HEK293T (cell line): ENCODE data around the gene ACOXL.

ENCODE experiments used
- CTCF ChIA-PET: fragments of 350-600 bp; formaldehyde crosslinking; extraction: SDS; loops from one replicate; lab custom pipeline; 2021; ENCODE audit warnings: antibody characterized with exemption, inconsistent platforms; lab: Yijun Ruan, JAX
- POLR2A ChIA-PET: fragments of 350-600 bp; formaldehyde crosslinking; extraction: SDS; loops from one replicate; lab custom pipeline; 2020; ENCODE audit warnings: antibody characterized with exemption, inconsistent platforms; lab: Yijun Ruan, JAX
- DNase-seq: peaks from one replicate; pipeline ENCODE4 v3.0.0; 2012; ENCODE audit warnings: mixed read lengths; ENCODE audit errors: extremely low spot score
- ARNT ChIP-seq: fragments of 450-650 bp; IDR thresholded peaks from 2 replicates; pipeline ENCODE4 v1.6.1; 2017; ENCODE audit warnings: mild to moderate bottlenecking
- BHLHE40 ChIP-seq: fragments of 450-650 bp; IDR thresholded peaks from 2 replicates; pipeline ENCODE4 v1.6.1; 2016; ENCODE audit warnings: mild to moderate bottlenecking, moderate library complexity, borderline replicate concordance
- CTBP1 ChIP-seq: fragments of 450-650 bp; IDR thresholded peaks from 2 replicates; pipeline ENCODE4 v1.6.1; 2016; ENCODE audit warnings: borderline replicate concordance
- ELF4 ChIP-seq: fragments of 450-650 bp; IDR thresholded peaks from 2 replicates; pipeline ENCODE4 v1.6.1; 2017; ENCODE audit warnings: antibody characterized with exemption
- FOXA1 ChIP-seq: fragments of 450-650 bp; IDR thresholded peaks from 2 replicates; pipeline ENCODE4 v1.6.1; 2016; ENCODE audit warnings: mild to moderate bottlenecking
- FOXK2 ChIP-seq: fragments of 450-650 bp; IDR thresholded peaks from 2 replicates; pipeline ENCODE4 v1.6.1; 2016; ENCODE audit warnings: mild to moderate bottlenecking
- FOXM1 ChIP-seq: fragments of 450-650 bp; IDR thresholded peaks from 2 replicates; pipeline ENCODE4 v1.6.1; 2017; ENCODE audit warnings: mild to moderate bottlenecking, borderline replicate concordance
- HDGF ChIP-seq: fragments of 450-650 bp; IDR thresholded peaks from 2 replicates; pipeline ENCODE4 v1.6.1; 2017; ENCODE audit warnings: antibody characterized with exemption, borderline replicate concordance
- L3MBTL2 ChIP-seq: fragments of 450-650 bp; conservative IDR thresholded peaks from 2 replicates; pipeline ENCODE4 v1.6.1; 2016; ENCODE audit warnings: mild to moderate bottlenecking
- LEF1 ChIP-seq: fragments of 450-650 bp; IDR thresholded peaks from 2 replicates; pipeline ENCODE4 v1.6.1; 2017; ENCODE audit warnings: mild to moderate bottlenecking, borderline replicate concordance
- NFRKB ChIP-seq: fragments of 450-650 bp; IDR thresholded peaks from 2 replicates; pipeline ENCODE4 v1.6.1; 2016; ENCODE audit warnings: mild to moderate bottlenecking, moderate library complexity
- SP1 ChIP-seq: fragments of 450-650 bp; IDR thresholded peaks from 2 replicates; pipeline ENCODE4 v1.6.1; 2017
- SUZ12 ChIP-seq: fragments of 450-650 bp; IDR thresholded peaks from 2 replicates; pipeline ENCODE4 v1.6.1; 2016; ENCODE audit warnings: mild to moderate bottlenecking
- TARDBP ChIP-seq: fragments of 450-650 bp; IDR thresholded peaks from 2 replicates; pipeline ENCODE4 v1.6.1; 2016
- ZNF384 ChIP-seq: fragments of 450-650 bp; IDR thresholded peaks from 2 replicates; pipeline ENCODE4 v1.6.1; 2016
- TF ChIP-seq, protein P1 (sequence below): fragments of 450-650 bp; IDR thresholded peaks from 2 replicates; pipeline ENCODE4 v1.6.1; 2016

The ACOXL gene

DNA sequence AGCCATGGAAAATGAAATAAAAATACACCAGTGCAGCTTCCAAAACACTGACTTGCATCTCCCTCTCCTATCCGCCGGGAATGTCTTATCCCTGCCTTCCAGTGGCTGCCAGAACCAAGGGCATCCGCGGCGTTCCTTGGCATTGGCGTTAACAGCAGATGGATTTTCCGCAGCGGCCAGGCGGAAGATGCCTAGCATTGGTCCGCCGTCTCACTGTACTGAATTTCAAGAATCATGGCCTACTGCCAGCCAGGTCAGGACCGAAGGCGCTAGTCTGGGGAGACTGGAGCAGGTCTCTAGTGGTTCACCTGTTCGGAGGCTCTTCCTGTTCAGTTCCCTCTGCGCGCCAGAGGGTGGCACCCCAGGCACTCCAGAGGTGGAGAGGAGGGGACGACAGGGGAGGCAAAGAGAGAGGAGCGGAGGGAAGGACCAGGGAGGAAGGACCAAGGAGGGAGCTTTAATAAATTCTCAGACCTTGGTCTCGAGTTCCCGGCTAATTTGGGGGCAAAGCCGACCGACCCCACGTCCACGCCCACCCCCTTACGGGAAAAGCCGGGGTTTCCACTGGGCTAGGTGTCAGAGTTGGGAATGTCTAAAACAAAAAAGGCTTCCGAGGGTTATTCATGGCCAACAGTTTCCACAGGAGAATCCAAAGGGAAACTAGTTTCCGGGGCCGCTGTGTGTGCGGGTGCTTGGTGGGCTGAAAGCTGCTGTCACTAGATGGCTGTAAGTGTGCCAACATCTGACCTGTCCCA is 384.6 kb downstream of the ACOXL start:
- ChIA-PET POLR2A (no interaction called here), CTCF (interaction anchor here (0.5 to 1.2 kb wide), 8 partner anchors 13 to 581 kb away, joined by 3 to 4 read pairs (median 3); no protein-coding TSS in a partner anchor)
- peak; percentile 75 for DNase-seq
- TF ChIP-seq FOXK2 (no peak), SUZ12 (no peak), FOXM1 (no peak), LEF1 (no peak), HDGF (no peak), BHLHE40 (no peak), FOXA1 (no peak), ZNF384 (no peak), NFRKB (no peak), SP1 (no peak), CTBP1 (no peak), ELF4 (no peak), TARDBP (no peak), ARNT (no peak), L3MBTL2 (no peak)
- TF ChIP-seq, protein P1, sequence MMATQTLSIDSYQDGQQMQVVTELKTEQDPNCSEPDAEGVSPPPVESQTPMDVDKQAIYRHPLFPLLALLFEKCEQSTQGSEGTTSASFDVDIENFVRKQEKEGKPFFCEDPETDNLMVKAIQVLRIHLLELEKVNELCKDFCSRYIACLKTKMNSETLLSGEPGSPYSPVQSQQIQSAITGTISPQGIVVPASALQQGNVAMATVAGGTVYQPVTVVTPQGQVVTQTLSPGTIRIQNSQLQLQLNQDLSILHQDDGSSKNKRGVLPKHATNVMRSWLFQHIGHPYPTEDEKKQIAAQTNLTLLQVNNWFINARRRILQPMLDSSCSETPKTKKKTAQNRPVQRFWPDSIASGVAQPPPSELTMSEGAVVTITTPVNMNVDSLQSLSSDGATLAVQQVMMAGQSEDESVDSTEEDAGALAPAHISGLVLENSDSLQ: no peak

DNA sequence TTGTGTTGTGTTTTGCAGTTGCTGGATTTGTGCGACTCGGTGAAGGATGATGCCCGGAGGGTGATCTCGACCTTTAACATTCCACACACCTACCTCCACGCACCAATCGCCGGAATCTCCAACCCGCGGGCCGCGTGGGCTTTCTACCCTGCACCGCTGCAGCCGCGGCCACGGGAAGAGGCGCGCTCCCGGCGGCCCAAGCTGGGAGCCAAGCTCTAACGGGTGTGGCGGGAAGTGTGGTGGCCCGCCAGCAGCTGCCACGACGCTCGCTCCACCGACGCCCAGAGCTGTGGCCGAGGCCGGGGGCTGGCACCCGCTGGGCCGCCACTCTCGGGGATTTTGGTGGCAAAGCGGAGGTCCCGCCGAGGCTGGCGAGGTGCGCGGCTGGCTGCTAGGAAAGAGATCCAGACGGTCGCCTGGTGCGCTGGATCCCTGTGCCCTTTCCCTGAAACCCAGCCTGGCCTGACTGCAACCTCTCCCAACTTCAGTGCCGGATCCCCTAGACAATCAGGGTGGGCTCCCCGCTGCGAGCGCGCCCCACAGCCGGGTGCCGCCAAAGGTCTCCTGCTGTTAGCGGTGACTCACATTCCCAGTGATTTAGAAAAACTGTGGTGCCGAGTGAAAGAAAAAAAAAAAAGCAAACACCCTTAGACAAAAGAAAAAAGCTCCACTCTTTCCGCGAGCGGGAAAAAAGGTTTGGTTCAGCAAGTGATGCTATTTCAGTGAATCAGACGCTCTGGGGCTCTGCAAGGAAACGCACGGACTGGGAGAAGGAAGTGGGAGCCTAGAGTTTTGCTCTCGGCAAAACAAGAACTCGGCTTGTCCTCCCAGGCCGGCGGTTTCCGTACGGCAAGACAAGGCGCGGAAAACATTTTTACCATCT is 385.5 kb downstream of the ACOXL start:
- no peak for DNase-seq
- TF ChIP-seq, protein P1: no peak
- TF ChIP-seq FOXK2 (no peak), BHLHE40 (no peak), CTBP1 (no peak), NFRKB (no peak), SUZ12 (no peak), ELF4 (no peak), LEF1 (no peak), SP1 (no peak), FOXA1 (no peak), ZNF384 (no peak), FOXM1 (no peak), L3MBTL2 (no peak), ARNT (no peak), HDGF (no peak), TARDBP (no peak)
- POLR2A ChIA-PET: no interaction called here
- CTCF ChIA-PET: interaction anchor here (0.5 to 1.2 kb wide), 9 partner anchors 13 to 580 kb away, joined by 3 to 4 read pairs (median 3); no protein-coding TSS in a partner anchor

DNA sequence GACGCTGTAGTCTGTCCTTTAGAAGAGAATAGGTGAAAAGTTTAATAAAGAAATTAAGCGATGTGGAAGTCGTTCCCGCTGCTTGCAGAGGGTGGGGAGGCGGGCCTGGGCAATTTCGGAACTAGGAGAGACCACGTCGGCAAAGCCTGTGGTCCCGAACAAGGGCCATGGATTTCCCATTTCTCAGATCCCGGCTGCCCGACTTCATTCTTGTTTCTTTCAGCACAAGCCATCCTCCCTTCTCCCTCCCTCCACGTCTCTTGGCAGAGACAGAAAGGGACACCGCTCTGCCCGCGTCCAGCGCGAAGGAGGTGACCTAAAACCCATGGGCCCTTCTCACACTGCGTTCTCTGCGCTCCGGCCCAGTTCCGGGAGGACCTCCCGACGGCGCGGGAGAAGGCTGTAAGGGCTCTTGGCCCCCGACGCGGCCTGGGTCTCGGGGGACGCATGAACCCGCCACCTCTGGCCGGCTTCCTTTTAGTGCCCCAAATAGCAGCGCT is 386.2 kb downstream of the ACOXL start:
- POLR2A ChIA-PET: no interaction called here
- CTCF ChIA-PET: interaction anchor here (0.6 kb wide), 1 partner anchor 13 kb away, joined by 3 read pairs; no protein-coding TSS in a partner anchor
- TF ChIP-seq TARDBP (no peak), LEF1 (no peak), FOXA1 (no peak), ARNT (no peak), HDGF (no peak), ELF4 (no peak), FOXK2 (no peak), FOXM1 (no peak), SP1 (no peak), NFRKB (no peak), ZNF384 (no peak), L3MBTL2 (no peak), BHLHE40 (no peak), SUZ12 (no peak), CTBP1 (no peak)
- TF ChIP-seq, protein P1: no peak
- no peak for DNase-seq

DNA sequence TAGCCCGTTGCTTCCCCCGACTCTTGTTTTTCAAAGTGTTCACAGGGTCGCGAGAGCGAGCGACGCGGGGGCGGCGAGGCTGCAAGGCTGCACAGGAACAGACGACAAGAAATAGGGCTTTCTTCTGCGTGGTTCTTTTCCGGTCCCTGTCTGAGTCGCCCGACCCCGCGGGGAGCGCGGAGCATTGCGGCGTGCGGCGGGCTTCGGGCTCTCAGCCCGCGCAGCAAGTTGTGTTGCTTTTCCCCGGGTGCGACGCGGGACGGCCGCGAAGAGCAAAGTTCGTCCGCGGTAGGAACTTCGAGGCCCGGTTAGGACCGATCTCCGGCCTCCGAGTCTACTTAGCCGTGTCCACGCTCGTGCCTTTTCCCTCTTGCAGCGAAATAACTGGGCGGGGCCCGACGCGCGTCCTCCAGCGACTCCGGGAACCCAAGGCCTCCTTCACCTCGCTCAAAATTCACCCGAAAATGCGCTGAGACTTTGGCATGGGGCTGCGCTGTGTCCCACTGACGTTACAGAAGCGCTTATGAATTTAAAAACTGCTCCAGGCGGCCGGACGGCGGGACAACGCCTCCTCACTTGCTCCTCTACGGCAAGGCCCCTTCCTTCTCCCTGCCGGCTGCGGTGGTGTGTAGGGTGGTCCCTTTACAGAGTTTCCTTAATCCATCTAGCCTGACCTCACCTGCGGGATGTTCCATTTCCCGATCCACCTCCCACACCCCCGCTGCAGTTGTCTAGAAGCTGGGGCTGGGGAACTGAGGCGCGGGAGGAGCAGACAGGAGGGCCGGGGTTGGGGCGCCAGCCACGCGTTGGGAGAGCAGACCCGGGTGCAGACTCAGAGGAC is 386.8 kb downstream of the ACOXL start:
- POLR2A ChIA-PET: no interaction called here
- TF ChIP-seq L3MBTL2: no peak
- no peak for TF ChIP-seq ZNF384
- TF ChIP-seq CTBP1: no peak
- TF ChIP-seq NFRKB: no peak
- no peak for TF ChIP-seq ELF4
- TF ChIP-seq SUZ12: no peak
- no peak for TF ChIP-seq BHLHE40
- no peak for TF ChIP-seq TARDBP
- no peak for TF ChIP-seq SP1
- CTCF ChIA-PET: interaction anchor here (0.6 kb wide), 1 partner anchor 41 kb away, joined by 3 read pairs; no protein-coding TSS in a partner anchor
- no peak for DNase-seq
